ENCODE measurements around the gene ABLIM1. TPM values are rescaled to one million over a fixed set of nuclear protein-coding genes. Genes with fewer than 3 reads are reported as not detected.

Gene ABLIM1
- total RNA-seq, 4 donors from 2014 or later, result 156 to 278 (median 213) TPM

GRCh38 chr10:114499630-114500190 is 158.4 kb downstream of the ABLIM1 start:
- H3K27ac ChIP-seq, result peak overlapping the region; percentile 86

GRCh38 chr10:114499116-114499515 is 159.0 kb downstream of the ABLIM1 start:
- DNase-seq (ENCODE audit: low spot score in 2 of 2), result no peak
- no peaks in the 10 kb centered on the region for H3K27me3 ChIP-seq
- peak overlapping the region; percentile 64 for H3K27ac ChIP-seq
- no peak overlapping the region for H3K4me3 ChIP-seq
- no peaks in the 10 kb centered on the region for H3K9me3 ChIP-seq
- 65% methylated on average over 2 of the region's 2 CpGs for WGBS
- TF ChIP-seq CTCF (IDR thresholded peaks at IDR 0.05), result no peak
- TF ChIP-seq POLR2AphosphoS5 (IDR thresholded peaks at IDR 0.05), result no peak
- TF ChIP-seq EP300 (IDR thresholded peaks at IDR 0.05), result no peak
- TF ChIP-seq POLR2A (IDR thresholded peaks at IDR 0.05), result no peak
- peaks cover 39% of the 10 kb centered on the region for H3K4me1 ChIP-seq
- peaks cover 17% of the 10 kb centered on the region for H3K36me3 ChIP-seq

More at GRCh38 chr10:114499630-114500190, 158.4 kb downstream of the ABLIM1 start:
- Histone ChIP-seq H3K9me3 (no peaks in the 10 kb centered on the region), H3K4me1 (peaks cover 45% of the 10 kb centered on the region), H3K4me3 (no peak overlapping the region), H3K27me3 (no peaks in the 10 kb centered on the region), H3K36me3 (peaks cover 12% of the 10 kb centered on the region)
- DNase-seq (ENCODE audit: low spot score in 2 of 2), result no peak
- TF ChIP-seq POLR2A (IDR thresholded peaks at IDR 0.05) (no peak), CTCF (IDR thresholded peaks at IDR 0.05) (no peak), EP300 (IDR thresholded peaks at IDR 0.05) (no peak), POLR2AphosphoS5 (IDR thresholded peaks at IDR 0.05) (peak in 2 of 3 donors; percentile 45 to 49)
- WGBS, result 47% methylated on average over 8 of the region's 8 CpGs

GRCh38 chr10:114498413-114499111 is 159.5 kb downstream of the ABLIM1 start:
- Histone ChIP-seq H3K27me3 (no peaks in the 10 kb centered on the region), H3K27ac (peak overlapping the region; percentile 64), H3K4me1 (peaks cover 36% of the 10 kb centered on the region), H3K4me3 (no peak overlapping the region), H3K9me3 (no peaks in the 10 kb centered on the region), H3K36me3 (peaks cover 17% of the 10 kb centered on the region)
- no peak for DNase-seq (ENCODE audit: low spot score in 2 of 2)
- TF ChIP-seq CTCF (IDR thresholded peaks at IDR 0.05) (no peak), POLR2AphosphoS5 (IDR thresholded peaks at IDR 0.05) (no peak)
- 85% methylated on average over 2 of the region's 2 CpGs for WGBS

- TF ChIP-seq CTCF (IDR thresholded peaks at IDR 0.05), result no peak
- TF ChIP-seq POLR2AphosphoS5 (IDR thresholded peaks at IDR 0.05), result no peak
- no peak for TF ChIP-seq POLR2A (IDR thresholded peaks at IDR 0.05)
- no peak for TF ChIP-seq EP300 (IDR thresholded peaks at IDR 0.05)
- DNase-seq (ENCODE audit: low spot score in 2 of 2), result no peak
- WGBS, result 95% methylated on average over 3 of the region's 3 CpGs
Measured at GRCh38 chr10:114495303-114495702, 162.8 kb downstream of the ABLIM1 start.

GRCh38 chr10:114492351-114493037 is 165.6 kb downstream of the ABLIM1 start:
- H3K27me3 ChIP-seq, result no peaks in the 10 kb centered on the region
- H3K27ac ChIP-seq, result peak overlapping the region; percentile 59
- DNase-seq (ENCODE audit: low spot score in 2 of 2), result no peak
- peaks cover 33% of the 10 kb centered on the region for H3K4me1 ChIP-seq
- H3K36me3 ChIP-seq, result peaks cover 30% of the 10 kb centered on the region
- TF ChIP-seq EP300 (IDR thresholded peaks at IDR 0.05) (no peak), POLR2A (IDR thresholded peaks at IDR 0.05) (no peak), POLR2AphosphoS5 (IDR thresholded peaks at IDR 0.05) (no peak), CTCF (IDR thresholded peaks at IDR 0.05) (no peak)
- H3K9me3 ChIP-seq, result no peaks in the 10 kb centered on the region
- H3K4me3 ChIP-seq, result no peak overlapping the region
- 36% methylated on average over 4 of the region's 4 CpGs for WGBS

More at GRCh38 chr10:114495303-114495702, 162.8 kb downstream of the ABLIM1 start:
- Histone ChIP-seq H3K4me3 (no peak overlapping the region), H3K4me1 (peaks cover 44% of the 10 kb centered on the region), H3K27me3 (no peaks in the 10 kb centered on the region), H3K36me3 (peaks cover 17% of the 10 kb centered on the region), H3K27ac (no peak overlapping the region), H3K9me3 (no peaks in the 10 kb centered on the region)

All from suprapubic skin (tissue), 4 donors.